HAP-1 (cell line): ENCODE data around the gene HBG2.
"Not testable (repeated sequence)": the region's sequence is repeated elsewhere in the genome, so short reads cannot be mapped to it uniquely, and the experiment has no call there.

Experiments used
- DNase-seq, 2 experiments: peaks; one replicate each; pipeline ENCODE4 v3.0.0-alpha.2; 2016 to 2020; ENCODE audit warnings: low spot score in 2 of 2
- H3K27me3 ChIP-seq: fragments of 250-450 bp; sonication (Bioruptor Pico); 2 replicates; pipeline ENCODE4 v1.5.1; 2020; ENCODE audit warnings: low read depth, mild to moderate bottlenecking, moderate library complexity
- H3K36me3 ChIP-seq: fragments of 250-450 bp; sonication (Bioruptor Pico); replicated peaks from 2 replicates; pipeline ENCODE4 v1.5.1; 2020; ENCODE audit warnings: mild to moderate bottlenecking
- H3K4me1 ChIP-seq: fragments of 250-450 bp; sonication (Bioruptor Pico); 2 replicates; pipeline ENCODE4 v1.5.1; 2020; ENCODE audit warnings: mild to moderate bottlenecking
- H3K4me3 ChIP-seq: fragments of 250-450 bp; sonication (Bioruptor Pico); 2 replicates; pipeline ENCODE4 v1.5.1; 2020; ENCODE audit warnings: mild to moderate bottlenecking, moderate library complexity
- H3K9me3 ChIP-seq: fragments of 250-450 bp; sonication (Bioruptor Pico); 2 replicates; pipeline ENCODE4 v1.5.1; 2020; ENCODE audit warnings: mild to moderate bottlenecking, moderate library complexity
- in situ Hi-C: fragments of 300-500 bp; cut with MboI; formaldehyde crosslinking; loops from 3 replicates; pipeline ENCODE4 v1.14.3; 2020; ENCODE audit warnings: low sequenced_read_pairs, inconsistent platforms, mixed read lengths

HBG2 gene

GRCh38 chr11:5251746-5252145 lies 2.8 kb downstream of the HBG2 start:
- DNase-seq = no peak
- H3K36me3 ChIP-seq = no peaks in the 10 kb centered on the region
- no peaks in the 10 kb centered on the region for H3K27me3 ChIP-seq
- no peaks in the 10 kb centered on the region for H3K9me3 ChIP-seq
- H3K4me1 ChIP-seq = no peaks in the 10 kb centered on the region
- no peak overlapping the region for H3K4me3 ChIP-seq
- in situ Hi-C loops = no loop called here

GRCh38 chr11:5250543-5251204 lies 3.9 kb downstream of the HBG2 start:
- DNase-seq = no peak

GRCh38 chr11:5249807-5250396 lies 4.7 kb downstream of the HBG2 start, which contains the start of gene HBG1:
Gene HBG1 (minus strand): TSS chr11:5249857. CDS start chr11:5249804, 53 bp downstream.
- H3K4me1 ChIP-seq, DNase-seq, in situ Hi-C loops: not testable (repeated sequence)

More at GRCh38 chr11:5250543-5251204, 3.9 kb downstream of the HBG2 start:
- Histone ChIP-seq H3K9me3 (no peaks in the 10 kb centered on the region), H3K4me3 (no peak overlapping the region), H3K27me3 (no peaks in the 10 kb centered on the region), H3K4me1 (no peaks in the 10 kb centered on the region), H3K36me3 (no peaks in the 10 kb centered on the region)
- in situ Hi-C loops = no loop called here

GRCh38 chr11:5248498-5248897 lies 6.1 kb downstream of the HBG2 start:
- DNase-seq, H3K36me3 ChIP-seq, H3K4me1 ChIP-seq, in situ Hi-C loops, H3K27me3 ChIP-seq, H3K9me3 ChIP-seq, H3K4me3 ChIP-seq: not testable (repeated sequence)

More at GRCh38 chr11:5249807-5250396, 4.7 kb downstream of the HBG2 start, which contains the start of gene HBG1:
- H3K36me3 ChIP-seq, H3K4me3 ChIP-seq, H3K27me3 ChIP-seq, H3K9me3 ChIP-seq: not testable (repeated sequence)

DNA sequence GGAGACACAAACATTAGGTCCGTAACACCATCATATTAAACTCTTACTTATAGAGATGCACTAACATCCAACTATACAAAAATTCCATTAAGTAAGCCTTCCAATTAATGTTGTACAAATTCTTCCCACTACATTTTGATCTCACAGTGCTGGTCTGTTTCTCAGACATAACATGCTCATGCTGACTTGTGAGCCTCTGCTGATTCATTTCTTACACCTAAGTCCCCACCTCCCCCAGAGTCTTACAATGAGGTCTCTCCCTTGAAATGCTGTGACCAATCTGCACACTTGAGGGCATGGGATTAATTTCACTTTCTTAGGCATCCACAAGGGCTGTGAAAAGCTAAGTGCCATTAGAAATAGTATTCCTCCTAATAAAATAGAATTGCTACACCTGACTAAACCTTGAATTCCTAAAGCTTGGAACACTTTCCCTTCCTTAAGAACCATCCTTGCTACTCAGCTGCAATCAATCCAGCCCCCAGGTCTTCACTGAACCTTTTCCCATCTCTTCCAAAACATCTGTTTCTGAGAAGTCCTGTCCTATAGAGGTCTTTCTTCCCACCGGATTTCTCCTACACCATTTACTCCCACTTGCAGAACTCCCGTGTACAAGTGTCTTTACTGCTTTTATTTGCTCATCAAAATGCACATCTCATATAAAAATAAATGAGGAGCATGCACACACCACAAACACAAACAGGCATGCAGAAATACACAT lies 6.9 kb downstream of the HBG2 start:
- in situ Hi-C loops = no loop called here
- no peaks in the 10 kb centered on the region for H3K9me3 ChIP-seq
- no peak for DNase-seq

DNA sequence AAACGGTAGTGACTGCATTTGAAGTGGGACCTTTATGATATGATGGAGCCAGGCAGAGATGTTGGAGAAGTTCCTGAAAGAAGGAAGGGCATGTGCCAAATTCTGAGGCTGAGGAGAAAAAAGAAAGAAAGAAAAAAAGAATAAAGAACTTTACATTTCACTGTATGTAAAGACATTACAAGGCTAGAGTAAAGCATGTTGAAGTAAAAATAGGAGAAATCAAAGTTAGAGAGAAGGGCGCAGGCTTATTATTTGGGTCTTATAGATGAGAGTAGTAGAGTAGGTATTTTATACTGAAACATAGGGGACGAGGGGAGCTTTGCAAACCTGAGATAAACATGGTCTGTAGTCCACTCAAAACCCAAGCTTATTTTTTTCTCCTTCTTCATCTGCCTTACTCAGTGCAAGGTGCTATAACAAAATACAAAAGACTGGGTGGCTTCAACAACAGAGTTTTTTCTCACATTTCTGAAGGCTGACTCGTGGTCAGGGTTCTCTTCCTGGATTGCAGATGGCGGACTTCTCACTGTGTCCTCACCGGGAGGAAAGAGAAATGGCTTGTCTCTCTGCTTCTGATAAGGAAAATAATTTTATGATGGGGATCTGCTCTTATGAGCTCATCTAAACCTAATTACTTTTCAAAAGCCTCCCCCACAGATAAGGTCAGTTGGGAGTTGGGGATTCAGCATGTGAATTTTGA lies 7.7 kb downstream of the HBG2 start:
- in situ Hi-C loops = no loop called here
- H3K36me3 ChIP-seq = no peaks in the 10 kb centered on the region
- H3K4me1 ChIP-seq = no peaks in the 10 kb centered on the region
- no peaks in the 10 kb centered on the region for H3K9me3 ChIP-seq
- H3K27me3 ChIP-seq = no peaks in the 10 kb centered on the region
- DNase-seq = no peak
- no peak overlapping the region for H3K4me3 ChIP-seq

More for the DNA sequence above, 6.9 kb downstream of the HBG2 start:
- no peaks in the 10 kb centered on the region for H3K4me1 ChIP-seq
- no peaks in the 10 kb centered on the region for H3K27me3 ChIP-seq
- H3K36me3 ChIP-seq = no peaks in the 10 kb centered on the region
- no peak overlapping the region for H3K4me3 ChIP-seq

DNA sequence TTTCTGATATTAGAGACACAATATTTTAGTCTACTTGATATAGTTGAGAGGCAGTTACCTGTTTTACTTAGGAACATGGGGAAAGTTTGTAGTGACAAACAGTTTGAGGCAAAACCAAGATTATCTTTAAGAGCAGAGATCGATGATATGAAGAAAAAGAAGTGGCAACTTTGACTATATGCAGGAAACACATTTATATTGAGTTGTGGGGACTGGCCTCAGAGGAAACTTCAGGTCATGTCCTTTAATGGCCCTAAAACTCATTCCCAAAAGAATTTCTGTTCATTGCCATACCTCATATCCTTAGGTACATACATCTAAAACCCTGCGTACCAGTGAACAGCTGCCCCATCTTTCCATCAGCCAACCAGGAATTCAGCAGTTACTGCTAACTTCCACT lies 9.4 kb downstream of the HBG2 start:
- H3K27me3 ChIP-seq = no peaks in the 10 kb centered on the region
- no peaks in the 10 kb centered on the region for H3K4me1 ChIP-seq
- H3K36me3 ChIP-seq = no peaks in the 10 kb centered on the region
- in situ Hi-C loops = no loop called here
- no peaks in the 10 kb centered on the region for H3K9me3 ChIP-seq
- no peak overlapping the region for H3K4me3 ChIP-seq
- DNase-seq = no peak

GRCh38 chr11:5243816-5244180 lies 10.8 kb downstream of the HBG2 start:
- Histone ChIP-seq H3K27me3 (no peaks in the 10 kb centered on the region), H3K36me3 (no peaks in the 10 kb centered on the region), H3K9me3 (no peaks in the 10 kb centered on the region), H3K4me1 (no peaks in the 10 kb centered on the region), H3K4me3 (no peak overlapping the region)
- no peak for DNase-seq
- in situ Hi-C loops = no loop called here

DNA sequence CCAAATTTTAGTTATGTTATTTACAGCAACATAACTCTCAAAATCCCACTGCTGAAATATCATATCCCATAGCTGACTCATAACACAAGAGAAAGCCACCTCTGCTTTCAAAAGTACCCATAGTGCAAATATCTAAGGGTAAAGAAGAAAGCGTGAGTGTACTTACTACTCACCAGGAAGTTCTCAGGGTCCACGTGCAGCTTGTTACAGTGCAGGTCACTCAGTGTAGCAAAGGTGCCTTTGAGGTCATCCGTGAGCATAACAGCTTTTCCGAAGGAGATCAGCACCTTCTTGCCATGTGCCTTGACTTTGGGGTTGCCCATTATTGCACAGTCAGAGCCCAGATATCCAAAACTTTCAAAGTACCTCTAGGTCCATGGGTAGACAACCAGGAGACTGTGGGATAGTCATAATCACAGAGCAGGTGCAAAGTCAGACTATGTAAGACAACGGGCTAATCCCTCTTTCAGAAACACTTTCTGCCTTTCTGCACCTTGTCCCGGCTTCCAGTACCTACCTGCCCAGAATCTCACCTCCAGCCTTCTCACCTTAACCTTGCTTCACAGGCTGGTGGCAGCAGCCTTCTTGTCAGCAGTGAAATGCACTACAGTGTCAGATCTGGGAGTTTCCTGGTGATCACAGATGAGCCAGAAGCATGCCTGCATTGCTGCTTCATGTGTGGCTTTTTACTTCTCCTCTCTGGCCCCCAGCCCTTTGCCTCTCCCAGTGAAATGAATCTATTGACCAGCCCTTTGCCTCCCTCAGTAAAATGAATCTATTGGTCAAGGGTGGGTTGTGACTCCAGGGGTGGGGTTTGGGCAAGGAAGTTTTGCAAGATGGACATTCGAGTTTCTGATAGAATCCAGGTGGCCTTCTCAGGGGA lies 11.4 kb downstream of the HBG2 start:
- no peak for DNase-seq
- no peak overlapping the region for H3K4me3 ChIP-seq
- no peaks in the 10 kb centered on the region for H3K36me3 ChIP-seq
- no peaks in the 10 kb centered on the region for H3K9me3 ChIP-seq
- H3K4me1 ChIP-seq = no peaks in the 10 kb centered on the region
- in situ Hi-C loops = no loop called here
- H3K27me3 ChIP-seq = no peaks in the 10 kb centered on the region

- Histone ChIP-seq H3K27me3 (no peaks in the 10 kb centered on the region), H3K9me3 (no peaks in the 10 kb centered on the region), H3K36me3 (no peaks in the 10 kb centered on the region), H3K4me3 (no peak overlapping the region), H3K4me1 (no peaks in the 10 kb centered on the region)
- no peak for DNase-seq
- in situ Hi-C loops = no loop called here
Measured at GRCh38 chr11:5242208-5242607, 12.4 kb downstream of the HBG2 start.

GRCh38 chr11:5241458-5241857 lies 13.1 kb downstream of the HBG2 start:
- H3K4me3 ChIP-seq = no peak overlapping the region
- H3K27me3 ChIP-seq = no peaks in the 10 kb centered on the region
- in situ Hi-C loops = no loop called here
- no peak for DNase-seq
- H3K9me3 ChIP-seq = no peaks in the 10 kb centered on the region
- H3K4me1 ChIP-seq = no peaks in the 10 kb centered on the region
- no peaks in the 10 kb centered on the region for H3K36me3 ChIP-seq

DNA sequence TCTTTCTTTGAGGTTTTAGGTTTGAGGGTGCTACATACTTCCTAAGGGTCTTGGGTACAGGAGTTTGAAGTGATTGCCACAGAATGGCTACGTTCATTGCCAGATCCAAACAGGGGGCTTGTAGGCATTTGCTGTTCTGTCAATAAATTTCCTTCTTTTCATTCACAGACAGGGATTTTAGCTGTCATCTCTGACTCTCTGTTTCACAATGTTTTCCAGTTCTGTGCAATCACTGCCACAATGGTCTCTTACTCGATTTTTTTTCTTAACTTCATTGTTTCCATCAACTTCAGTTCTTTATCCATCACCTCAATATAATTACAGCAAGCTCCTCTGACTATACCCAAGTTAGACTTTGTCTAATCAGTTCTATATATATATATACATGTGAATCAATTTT lies 14.1 kb downstream of the HBG2 start:
- no peaks in the 10 kb centered on the region for H3K9me3 ChIP-seq
- no peak for DNase-seq
- no peaks in the 10 kb centered on the region for H3K27me3 ChIP-seq
- H3K4me1 ChIP-seq = no peaks in the 10 kb centered on the region
- in situ Hi-C loops = no loop called here
- no peak overlapping the region for H3K4me3 ChIP-seq
- no peaks in the 10 kb centered on the region for H3K36me3 ChIP-seq

- in situ Hi-C loops = no loop called here
- no peaks in the 10 kb centered on the region for H3K4me1 ChIP-seq
- no peak overlapping the region for H3K4me3 ChIP-seq
- DNase-seq = no peak
- no peaks in the 10 kb centered on the region for H3K36me3 ChIP-seq
- no peaks in the 10 kb centered on the region for H3K9me3 ChIP-seq
- H3K27me3 ChIP-seq = no peaks in the 10 kb centered on the region
Measured at GRCh38 chr11:5240056-5240455, 14.5 kb downstream of the HBG2 start.
